ENCODE results near the gene P3H2. TPM values are rescaled to one million over a fixed set of nuclear protein-coding genes. Genes with fewer than 3 reads are reported as not detected.
A peak's percentile ranks its signal among the peaks of the same experiment; 100 is the strongest.

P3H2 gene
- total and polyA plus RNA-seq, 2 donors (not counting 1 experiment from before 2014, with no cell fraction given), result 20.5 to 21.6 TPM

DNA sequence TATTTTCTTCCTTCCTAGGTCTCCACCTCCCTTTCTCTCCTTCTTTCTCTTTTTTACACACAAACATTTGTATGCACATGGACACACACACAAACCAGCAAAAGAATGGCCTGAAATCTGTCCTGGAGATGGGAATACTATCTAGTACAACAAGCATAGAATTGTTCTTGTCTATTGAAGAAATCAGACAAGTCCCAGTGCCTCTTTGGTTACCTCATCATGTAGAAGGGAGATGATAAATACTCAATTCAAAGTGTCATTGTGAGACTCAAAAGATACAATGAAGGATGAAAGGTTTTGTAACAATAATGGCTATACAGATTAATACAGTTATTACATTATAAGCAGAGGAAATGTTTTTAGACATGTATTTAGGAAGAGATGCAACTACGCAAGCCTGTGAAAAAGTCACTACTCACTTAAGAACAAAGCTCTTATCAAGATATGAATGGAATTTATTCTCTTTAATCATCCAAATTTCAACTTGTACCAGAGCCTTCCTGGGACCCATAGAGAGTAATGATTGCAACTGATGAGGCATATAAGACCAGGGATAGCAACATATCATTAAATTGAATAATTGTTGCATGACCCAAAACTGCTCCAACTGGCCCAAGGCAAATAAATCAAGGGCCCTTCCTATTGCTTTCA is 43.2 kb downstream of the P3H2 start:
- Histone ChIP-seq H3K27me3 (ENCODE audit: control insufficient read depth, insufficient read depth, low read length) (no peaks in the 10 kb centered on the region), H3K27ac (ENCODE audit: insufficient read depth, low read length) (peak overlapping the region; percentile 90), H3K4me3 (replicated peaks in 1 of 4; ENCODE audit: control extremely low read depth in 1 of 4, insufficient read depth in 1 of 4, low read depth in 3 of 4, low read length in 4 of 4) (no peak overlapping the region), H2AFZ (ENCODE audit: low read length) (no peak overlapping the region), H3K79me2 (ENCODE audit: control insufficient read depth, insufficient read depth, low read length) (no peaks in the 10 kb centered on the region), H3K9ac (ENCODE audit: insufficient read depth, low read length) (peak overlapping the region; percentile 29), H3K36me3 (ENCODE audit: control insufficient read depth, insufficient read depth, low read length) (no peaks in the 10 kb centered on the region), H3K9me3 (ENCODE audit: control insufficient read depth, insufficient read depth, low read depth, low read length) (no peaks in the 10 kb centered on the region), H3K4me1 (ENCODE audit: control insufficient read depth, extremely low read depth, insufficient read depth, low read length) (peaks cover 18% of the 10 kb centered on the region), H3K4me2 (ENCODE audit: extremely low read depth, insufficient read depth, low read length) (peak overlapping the region; percentile 25), H4K20me1 (ENCODE audit: control insufficient read depth, extremely low read depth, insufficient read depth, low read length) (no peaks in the 10 kb centered on the region)
- DNase-seq (ENCODE audit: low read depth in 2 of 2), result peak in 1 of 2 donors; percentile 78
- TF ChIP-seq EZH2 (IDR thresholded peaks at IDR 0.05; ENCODE audit: low read length, missing control alignments) (no peak), CTCF (conservative IDR thresholded peaks at IDR 0.05 in 1 of 2, IDR thresholded peaks at IDR 0.05 in 1 of 2; ENCODE audit: low read depth in 1 of 2, low read length in 2 of 2) (no peak)

DNA sequence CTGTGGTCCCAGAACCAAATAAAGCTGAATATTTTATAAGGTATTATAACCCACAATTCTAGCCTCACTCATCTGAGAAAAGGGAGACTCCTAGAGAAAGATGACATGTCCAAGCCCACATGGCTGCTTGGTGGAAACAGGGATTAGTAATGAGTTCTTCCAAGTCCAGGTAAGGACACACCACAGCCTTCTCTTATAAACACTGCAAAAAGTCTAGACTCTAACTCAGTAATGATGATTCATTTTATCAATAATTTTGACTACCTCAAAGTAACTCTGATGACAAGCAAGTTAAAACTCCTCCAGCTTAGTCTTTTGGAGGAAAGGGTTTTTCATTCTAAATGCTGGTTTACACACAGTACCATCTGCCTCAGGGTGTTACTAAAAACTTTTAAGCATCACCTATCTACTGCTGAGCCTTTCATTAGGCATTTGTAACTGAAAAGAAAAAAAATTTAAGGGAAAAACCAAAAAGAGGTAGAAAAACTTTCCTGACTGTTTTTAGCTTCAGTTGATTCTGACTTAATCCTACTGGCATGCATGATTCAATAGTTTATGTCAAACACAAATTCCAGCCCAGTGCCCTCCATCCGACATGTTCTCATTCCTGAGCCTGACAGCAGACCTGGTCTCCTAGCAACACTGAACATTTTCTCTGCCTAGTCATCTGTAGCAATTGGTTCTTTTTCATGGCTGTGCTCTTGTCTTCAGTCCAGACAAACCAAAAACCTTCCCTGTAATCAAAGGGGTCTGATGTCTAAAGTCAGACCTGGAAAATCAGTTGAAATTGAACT is 43.9 kb downstream of the P3H2 start:
- Histone ChIP-seq H3K9ac (ENCODE audit: insufficient read depth, low read length) (peak overlapping the region; percentile 29), H3K27me3 (ENCODE audit: control insufficient read depth, insufficient read depth, low read length) (no peaks in the 10 kb centered on the region), H3K4me1 (ENCODE audit: control insufficient read depth, extremely low read depth, insufficient read depth, low read length) (peaks cover 18% of the 10 kb centered on the region), H3K36me3 (ENCODE audit: control insufficient read depth, insufficient read depth, low read length) (no peaks in the 10 kb centered on the region), H2AFZ (ENCODE audit: low read length) (no peak overlapping the region), H3K4me2 (ENCODE audit: extremely low read depth, insufficient read depth, low read length) (peak overlapping the region; percentile 25), H3K79me2 (ENCODE audit: control insufficient read depth, insufficient read depth, low read length) (no peaks in the 10 kb centered on the region), H4K20me1 (ENCODE audit: control insufficient read depth, extremely low read depth, insufficient read depth, low read length) (no peaks in the 10 kb centered on the region), H3K27ac (ENCODE audit: insufficient read depth, low read length) (peak overlapping the region; percentile 90), H3K9me3 (ENCODE audit: control insufficient read depth, insufficient read depth, low read depth, low read length) (no peaks in the 10 kb centered on the region), H3K4me3 (replicated peaks in 1 of 4; ENCODE audit: control extremely low read depth in 1 of 4, insufficient read depth in 1 of 4, low read depth in 3 of 4, low read length in 4 of 4) (no peak overlapping the region)
- TF ChIP-seq CTCF (conservative IDR thresholded peaks at IDR 0.05 in 1 of 2, IDR thresholded peaks at IDR 0.05 in 1 of 2; ENCODE audit: low read depth in 1 of 2, low read length in 2 of 2) (no peak), EZH2 (IDR thresholded peaks at IDR 0.05; ENCODE audit: low read length, missing control alignments) (no peak)
- peak; percentile 95 to 99 for DNase-seq (ENCODE audit: low read depth in 2 of 2)

DNA sequence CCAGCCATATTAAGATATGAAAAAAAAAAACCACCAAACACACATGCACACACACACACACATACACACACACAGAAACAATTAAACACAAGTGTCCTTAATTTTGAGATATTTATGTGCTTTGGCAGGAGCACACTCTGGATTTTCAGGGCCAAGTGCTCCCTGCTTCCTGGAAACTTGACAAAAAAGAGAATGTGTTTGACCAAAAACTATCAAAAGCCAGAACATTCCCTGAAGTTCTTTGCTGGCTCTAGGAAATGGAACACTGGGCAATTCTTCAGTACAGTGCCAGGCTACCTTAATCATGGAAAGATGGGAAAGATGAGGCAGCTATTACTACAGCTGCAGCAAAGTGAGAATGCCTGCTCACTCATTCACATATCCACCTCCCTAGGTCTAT is 44.6 kb downstream of the P3H2 start:
- peak overlapping the region; percentile 5 for H3K4me2 ChIP-seq (ENCODE audit: extremely low read depth, insufficient read depth, low read length)
- H2AFZ ChIP-seq (ENCODE audit: low read length), result no peak overlapping the region
- peaks cover 18% of the 10 kb centered on the region for H3K4me1 ChIP-seq (ENCODE audit: control insufficient read depth, extremely low read depth, insufficient read depth, low read length)
- H3K36me3 ChIP-seq (ENCODE audit: control insufficient read depth, insufficient read depth, low read length), result no peaks in the 10 kb centered on the region
- peak overlapping the region; percentile 90 for H3K27ac ChIP-seq (ENCODE audit: insufficient read depth, low read length)
- no peaks in the 10 kb centered on the region for H3K27me3 ChIP-seq (ENCODE audit: control insufficient read depth, insufficient read depth, low read length)
- no peak overlapping the region for H3K4me3 ChIP-seq (replicated peaks in 1 of 4; ENCODE audit: control extremely low read depth in 1 of 4, insufficient read depth in 1 of 4, low read depth in 3 of 4, low read length in 4 of 4)
- H3K9me3 ChIP-seq (ENCODE audit: control insufficient read depth, insufficient read depth, low read depth, low read length), result no peaks in the 10 kb centered on the region
- no peak overlapping the region for H3K9ac ChIP-seq (ENCODE audit: insufficient read depth, low read length)
- H3K79me2 ChIP-seq (ENCODE audit: control insufficient read depth, insufficient read depth, low read length), result no peaks in the 10 kb centered on the region
- DNase-seq (ENCODE audit: low read depth in 2 of 2), result peak; percentile 63 to 67
- no peaks in the 10 kb centered on the region for H4K20me1 ChIP-seq (ENCODE audit: control insufficient read depth, extremely low read depth, insufficient read depth, low read length)
- TF ChIP-seq EZH2 (IDR thresholded peaks at IDR 0.05; ENCODE audit: low read length, missing control alignments) (no peak), CTCF (conservative IDR thresholded peaks at IDR 0.05 in 1 of 2, IDR thresholded peaks at IDR 0.05 in 1 of 2; ENCODE audit: low read depth in 1 of 2, low read length in 2 of 2) (no peak)
